A549 treated with RU486 at 1 μM for 4 hours (cell line): ENCODE data around the gene MRPS7. TPM values are rescaled to one million over a fixed set of nuclear protein-coding genes. Genes with fewer than 3 reads are reported as not detected.

Experiments used
- total RNA-seq: library from RNA; stranded (reverse); fragments of 200-300 nt; extraction: Qiagen RNA extraction; gene quantifications from 5 replicates; pipeline ENCODE4 v1.2.3, GENCODE V29; 2022; ENCODE audit warnings: low read depth

The MRPS7 gene
- total RNA-seq = 143 to 203 TPM (median 172 TPM) in 5 replicates

DNA sequence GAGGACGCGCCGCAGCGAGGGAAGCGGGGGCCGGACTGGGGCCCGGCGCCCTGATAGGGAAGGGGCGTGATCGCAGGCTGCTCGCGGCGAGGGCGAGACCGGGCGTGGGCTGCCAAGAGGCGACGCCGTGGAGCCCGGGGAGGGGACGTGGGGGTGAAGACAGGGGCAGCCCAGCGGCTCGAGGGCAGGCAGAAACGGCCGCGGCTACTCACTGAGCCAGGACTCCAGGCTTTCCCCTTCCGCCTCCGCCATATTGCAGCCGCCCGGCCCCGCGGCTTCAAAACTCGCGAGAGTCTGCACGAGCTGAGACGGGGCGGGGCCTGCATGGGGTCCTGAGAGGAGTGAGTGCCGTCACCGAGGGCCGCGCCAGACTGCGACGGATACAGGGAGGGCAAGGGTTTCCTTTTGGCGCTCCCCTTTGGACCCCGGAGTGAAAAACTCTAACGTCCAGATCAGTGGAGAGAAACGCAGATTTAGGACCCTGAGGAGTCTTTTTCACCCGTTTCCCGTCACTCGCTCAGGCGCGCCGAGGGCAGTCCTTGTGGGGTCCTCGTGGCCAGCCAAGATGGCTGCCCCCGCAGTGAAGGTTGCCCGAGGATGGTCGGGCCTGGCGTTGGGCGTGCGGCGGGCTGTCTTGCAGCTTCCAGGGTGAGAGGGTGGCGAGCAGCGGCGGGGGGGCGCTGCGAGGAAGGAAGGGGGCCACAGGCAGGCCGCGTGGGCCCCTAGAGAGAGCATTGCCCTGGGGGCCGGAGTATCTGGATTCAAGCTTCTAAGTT lies at the start of gene MRPS7, which contains the start of gene GGA3:
MRPS7 (plus strand) TSS at position 544 of the 776 bp plus-strand sequence; CDS start at position 566, 22 bp downstream.
GGA3 (minus strand) TSS at position 271 of the 776 bp plus-strand sequence; CDS start at position 252, 19 bp downstream.

DNA sequence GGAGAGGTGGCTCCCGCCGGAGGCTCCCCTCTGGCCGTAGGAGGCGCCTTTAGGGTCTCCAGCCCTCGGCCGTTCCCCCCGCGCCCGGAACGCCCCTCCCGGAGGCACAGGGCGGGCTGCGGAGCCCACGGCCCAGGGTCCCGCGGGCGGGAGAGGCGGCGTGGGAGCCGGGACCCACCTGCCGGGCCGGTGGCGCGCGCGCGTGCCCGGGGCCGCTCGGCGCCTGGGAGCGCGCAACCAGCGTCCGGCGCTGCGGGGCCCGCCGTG lies 9.2 kb downstream of the MRPS7 start, which contains the start of gene MIF4GD:
MIF4GD (minus strand) TSS at position 266 of the 267 bp plus-strand sequence. CDS start 1,036 bp downstream, outside the sequence.

DNA sequence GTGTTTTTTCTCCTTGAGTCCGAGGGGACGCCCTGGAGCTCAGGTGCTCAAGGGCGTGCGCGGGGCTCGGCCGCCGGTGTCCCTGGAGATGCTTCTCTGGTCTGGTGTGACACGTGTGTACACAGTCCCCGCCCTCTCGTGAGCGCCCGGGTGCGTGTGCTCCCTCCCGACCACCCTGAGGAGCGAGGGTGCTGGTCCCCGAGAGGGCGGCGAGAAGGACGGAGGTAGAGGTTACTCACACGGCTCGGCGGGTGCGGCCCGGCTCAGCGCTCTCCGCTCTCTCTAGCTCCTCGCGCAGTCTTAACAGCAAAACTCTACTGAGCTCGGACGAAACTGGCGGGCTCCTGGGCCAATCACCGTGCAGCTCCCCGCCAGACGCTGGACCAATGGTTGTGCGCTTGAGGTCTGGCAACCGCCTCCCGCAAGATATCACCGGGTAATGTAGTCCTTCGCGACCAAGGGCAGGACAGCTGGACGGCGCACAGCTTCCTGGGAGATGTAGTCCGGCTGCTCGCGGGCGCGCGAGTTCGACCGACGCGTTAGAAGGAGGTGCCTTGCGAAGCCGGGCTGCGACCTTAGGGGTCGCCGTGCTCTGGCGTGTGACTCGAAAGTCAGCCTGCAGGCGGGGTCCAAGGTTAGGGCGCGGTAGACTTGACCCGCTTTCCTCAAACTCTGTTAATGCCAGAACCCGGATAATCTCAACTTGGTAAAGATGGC lies 27.6 kb downstream of the MRPS7 start, which contains the start of gene SLC25A19:
SLC25A19 (minus strand) TSS at position 319 of the 717 bp plus-strand sequence. CDS start 2,669 bp downstream, outside the sequence.

Other genes starting within 250 kb of the MRPS7 start
- gene MRPL58, start 249.2 kb upstream of the MRPS7 start, total RNA-seq = 76.3 to 88.4 TPM (median 82.0 TPM) in 5 replicates
- 461 to 594 TPM (median 516 TPM) in 5 replicates for gene ATP5PD, start 214.9 kb upstream of the MRPS7 start, total RNA-seq
- 28.0 to 30.8 TPM (median 29.8 TPM) in 5 replicates for gene KCTD2, start 214.7 kb upstream of the MRPS7 start, total RNA-seq
- 22.1 to 37.5 TPM (median 30.9 TPM) in 5 replicates for gene SLC16A5, start 173.9 kb upstream of the MRPS7 start, total RNA-seq
- 17.1 to 22.7 TPM (median 18.6 TPM) in 5 replicates for gene ARMC7, start 151.9 kb upstream of the MRPS7 start, total RNA-seq
- gene NT5C, start 130.1 kb upstream of the MRPS7 start, total RNA-seq = 82.9 to 136 TPM (median 131 TPM) in 5 replicates
- 699 to 981 TPM (median 832 TPM) in 5 replicates for gene JPT1, start 107.4 kb upstream of the MRPS7 start, total RNA-seq
- 369 to 399 TPM (median 390 TPM) in 5 replicates for gene SUMO2, start 78.9 kb upstream of the MRPS7 start, total RNA-seq
- gene NUP85, start 56.2 kb upstream of the MRPS7 start, total RNA-seq = 84.5 to 125 TPM (median 100 TPM) in 5 replicates
- 22.7 to 29.3 TPM (median 27.7 TPM) in 5 replicates for gene GGA3, start 273 bp upstream of the MRPS7 start, total RNA-seq
- 32.8 to 37.8 TPM (median 37.2 TPM) in 5 replicates for gene MIF4GD, start 9.4 kb downstream of the MRPS7 start, total RNA-seq
- 18.2 to 25.0 TPM (median 21.2 TPM) in 5 replicates for gene SLC25A19, start 27.6 kb downstream of the MRPS7 start, total RNA-seq
- gene GRB2, start 143.8 kb downstream of the MRPS7 start, total RNA-seq = 97.4 to 132 TPM (median 98.2 TPM) in 5 replicates
- gene TMEM94, start 194.8 kb downstream of the MRPS7 start, total RNA-seq = 35.5 to 49.1 TPM (median 43.1 TPM) in 5 replicates